Left hindlimb (tissue), 1 donor: Measurements from ENCODE around the gene TRAPPC3L.

ENCODE experiments used
- DNase-seq: peaks from one replicate; pipeline ENCODE4 v3.0.0-alpha.2; 2018

TRAPPC3L gene

GRCh38 chr6:116556814-116557415, 11.4 kb upstream of the TRAPPC3L start:
- DNase-seq = no peak

GRCh38 chr6:116556065-116556464, 10.6 kb upstream of the TRAPPC3L start:
- DNase-seq = no peak

- no peak for DNase-seq
Observed at GRCh38 chr6:116553451-116553850, 8.0 kb upstream of the TRAPPC3L start, which contains the start of gene CALHM4. Gene CALHM4, plus strand, starts transcription at chr6:116553751. Its CDS starts 43 bp downstream, at chr6:116553794.

- no peak for DNase-seq
Observed at GRCh38 chr6:116550796-116551195, 5.3 kb upstream of the TRAPPC3L start.

- no peak for DNase-seq
Observed at GRCh38 chr6:116547358-116547757, 1.9 kb upstream of the TRAPPC3L start.

- no peak for DNase-seq
Observed at GRCh38 chr6:116543149-116543548, 2.3 kb downstream of the TRAPPC3L start.

- no peak for DNase-seq
Observed at GRCh38 chr6:116542426-116542825, 3.1 kb downstream of the TRAPPC3L start.

GRCh38 chr6:116536216-116536621, 9.3 kb downstream of the TRAPPC3L start:
- no peak for DNase-seq

GRCh38 chr6:116535109-116535508, 10.4 kb downstream of the TRAPPC3L start:
- DNase-seq = no peak

GRCh38 chr6:116533233-116533957, 12.1 kb downstream of the TRAPPC3L start:
- no peak for DNase-seq

GRCh38 chr6:116531675-116532570, 13.6 kb downstream of the TRAPPC3L start:
- DNase-seq = peak; percentile 47

- DNase-seq = no peak
Observed at GRCh38 chr6:116530436-116530835, 15.0 kb downstream of the TRAPPC3L start.

GRCh38 chr6:116529466-116530290, 15.8 kb downstream of the TRAPPC3L start:
- DNase-seq = no peak

- DNase-seq = no peak
Observed at GRCh38 chr6:116528780-116529179, 16.7 kb downstream of the TRAPPC3L start.

GRCh38 chr6:116528133-116528532, 17.4 kb downstream of the TRAPPC3L start:
- no peak for DNase-seq

- no peak for DNase-seq
Observed at GRCh38 chr6:116524236-116524635, 21.2 kb downstream of the TRAPPC3L start.

GRCh38 chr6:116522896-116523295, 22.6 kb downstream of the TRAPPC3L start:
- DNase-seq = no peak

GRCh38 chr6:116518621-116519368, 26.7 kb downstream of the TRAPPC3L start:
- no peak for DNase-seq

GRCh38 chr6:116515141-116515540, 30.3 kb downstream of the TRAPPC3L start:
- DNase-seq = no peak

GRCh38 chr6:116514111-116514510, 31.4 kb downstream of the TRAPPC3L start:
- no peak for DNase-seq

GRCh38 chr6:116513224-116513875, 32.1 kb downstream of the TRAPPC3L start:
- DNase-seq = no peak
